ENCODE measurements around the gene AGO1.

- TF ChIP-seq POLR2A (IDR thresholded peaks at IDR 0.05) (no peak), CTCF (IDR thresholded peaks at IDR 0.05) (no peak)
Measured at GRCh38 chr1:35883635-35884101, 659 bp downstream of the AGO1 start.
